ENCODE measurements around the gene RYR3. TPM values are rescaled to one million over a fixed set of nuclear protein-coding genes. Genes with fewer than 3 reads are reported as not detected.

Gene RYR3
- total and polyA plus RNA-seq, 4 donors, result 13.0 to 33.6 (median 20.0) TPM

DNA sequence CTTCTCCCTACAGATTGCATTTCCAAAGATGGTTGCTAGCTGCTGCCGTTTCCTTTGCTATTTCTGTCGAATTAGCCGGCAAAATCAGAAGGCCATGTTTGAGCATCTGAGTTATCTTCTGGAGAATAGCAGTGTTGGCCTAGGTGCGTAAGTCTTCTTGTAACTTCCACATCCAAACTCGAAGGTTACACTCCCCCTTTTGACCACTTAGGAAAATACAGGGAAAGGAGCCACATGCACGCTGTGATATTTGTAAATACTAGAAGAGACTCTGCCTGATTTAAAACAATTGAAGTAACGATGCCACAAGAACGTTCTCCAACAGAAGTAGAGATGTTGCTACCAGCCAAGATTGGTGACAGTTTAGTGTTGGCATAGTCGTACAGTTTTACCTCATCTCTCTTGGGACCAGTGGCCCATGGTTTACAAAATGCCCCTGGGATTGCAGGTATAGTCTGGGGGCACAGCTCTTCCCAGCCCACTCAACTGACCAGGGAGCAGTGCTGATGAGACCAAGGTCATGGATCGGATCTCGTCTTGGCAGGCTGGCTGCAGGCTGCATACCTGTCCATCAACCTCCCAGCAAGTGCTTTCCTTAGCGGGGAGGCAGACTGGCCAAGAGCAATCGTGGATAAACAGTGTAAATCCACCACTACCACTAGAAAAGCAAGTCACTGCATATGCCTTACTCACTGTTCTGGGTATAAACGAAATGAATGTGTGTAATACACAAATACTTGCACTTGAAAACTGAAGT, 389.1 kb downstream of the RYR3 start:
- H3K4me1 ChIP-seq (ENCODE audit: control insufficient read depth, insufficient read depth, low read length), result no peaks in the 10 kb centered on the region
- peak in 3 of 6 donors; percentile 18 to 82 (median 20) for DNase-seq (ENCODE audit: low read depth in 4 of 6, low spot score in 6 of 6)

DNA sequence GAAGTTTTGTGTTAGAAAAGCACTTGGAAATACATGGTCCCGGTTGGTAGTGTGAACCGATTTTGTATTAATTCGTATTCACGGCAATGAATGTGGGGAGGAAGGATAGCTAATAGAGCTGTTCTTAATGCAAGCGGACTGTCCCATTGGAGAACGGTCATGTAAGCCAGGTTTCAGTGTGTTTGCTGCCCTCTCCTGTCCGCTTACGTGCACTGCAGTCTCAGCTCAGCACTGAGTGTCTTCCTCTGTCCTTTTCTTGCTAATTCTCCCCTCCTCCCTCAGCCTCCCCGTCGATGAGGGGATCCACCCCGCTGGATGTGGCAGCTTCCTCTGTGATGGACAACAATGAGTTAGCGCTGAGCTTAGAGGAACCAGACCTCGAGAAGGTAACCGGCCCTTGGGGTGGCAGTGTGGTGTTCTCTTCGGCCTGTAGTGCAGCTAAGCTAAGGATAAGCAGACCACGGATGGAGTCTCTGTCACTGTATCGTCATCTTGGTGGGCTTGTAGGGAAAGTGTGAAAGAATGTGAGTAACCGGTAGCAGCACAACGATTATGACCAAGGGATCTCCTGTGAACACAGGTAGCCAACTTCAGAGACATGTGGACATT, 390.0 kb downstream of the RYR3 start:
- peak; percentile 73 to 96 (median 82) for DNase-seq (ENCODE audit: low read depth in 4 of 6, low spot score in 6 of 6)
- no peaks in the 10 kb centered on the region for H3K4me1 ChIP-seq (ENCODE audit: control insufficient read depth, insufficient read depth, low read length)
- H3K36me3 ChIP-seq (ENCODE audit: control insufficient read depth, insufficient read depth, low read length), result peaks cover 2% of the 10 kb centered on the region
- WGBS (ENCODE audit: insufficient coverage), result 23% methylated on average over 17 of the region's 19 CpGs
- no peak overlapping the region for H3K4me3 ChIP-seq (ENCODE audit: low read depth, low read length)
- H3K27ac ChIP-seq (ENCODE audit: low read depth, low read length), result no peak overlapping the region
- peaks cover 2% of the 10 kb centered on the region for H3K27me3 ChIP-seq (ENCODE audit: control insufficient read depth, insufficient read depth, low read length)
- H3K9me3 ChIP-seq (ENCODE audit: control insufficient read depth, insufficient read depth, low read length), result no peaks in the 10 kb centered on the region

More for the DNA sequence above, 389.1 kb downstream of the RYR3 start:
- Histone ChIP-seq H3K27ac (ENCODE audit: low read depth, low read length) (no peak overlapping the region), H3K36me3 (ENCODE audit: control insufficient read depth, insufficient read depth, low read length) (peaks cover 2% of the 10 kb centered on the region), H3K9me3 (ENCODE audit: control insufficient read depth, insufficient read depth, low read length) (no peaks in the 10 kb centered on the region), H3K27me3 (ENCODE audit: control insufficient read depth, insufficient read depth, low read length) (peaks cover 2% of the 10 kb centered on the region), H3K4me3 (ENCODE audit: low read depth, low read length) (no peak overlapping the region)
- WGBS (ENCODE audit: insufficient coverage), result 56% methylated on average over 4 of the region's 14 CpGs

DNA sequence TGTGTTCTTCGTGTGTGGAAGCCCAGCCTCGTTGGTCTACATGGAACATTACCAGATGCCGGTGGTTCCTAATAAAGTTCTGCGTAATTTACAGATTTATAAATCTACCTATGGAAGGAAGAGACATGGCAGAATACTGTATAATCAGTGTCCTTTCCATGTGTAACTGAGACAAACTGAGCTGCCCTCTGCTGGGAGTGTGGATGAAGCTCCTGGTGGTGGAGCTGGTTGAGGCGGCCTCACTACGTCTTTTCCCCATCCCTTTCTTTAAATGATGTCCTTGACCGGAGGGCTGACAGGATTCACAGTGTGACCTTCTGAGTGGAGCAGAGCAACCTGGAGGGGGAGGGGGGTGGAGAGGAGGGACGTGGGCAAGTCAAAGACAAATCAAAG, 390.5 kb downstream of the RYR3 start:
- peaks cover 2% of the 10 kb centered on the region for H3K36me3 ChIP-seq (ENCODE audit: control insufficient read depth, insufficient read depth, low read length)

DNA sequence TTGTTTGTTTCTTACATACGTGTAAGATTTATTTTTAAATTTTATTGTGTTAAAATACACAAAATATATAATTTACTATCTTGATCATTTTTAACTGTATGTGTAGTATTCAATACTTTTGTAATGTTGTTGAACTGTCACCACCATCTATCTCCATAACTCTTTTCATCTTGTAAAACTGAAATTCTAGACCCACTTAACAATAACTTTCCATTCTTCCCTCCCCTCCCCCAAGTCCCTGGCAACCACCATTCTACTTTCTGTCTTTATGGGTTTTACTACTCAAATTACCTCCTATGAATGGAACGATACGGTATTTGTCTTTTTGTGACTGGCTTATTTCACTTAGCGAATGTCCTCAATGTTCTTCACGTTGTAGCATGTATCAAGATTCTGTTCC, 395.4 kb downstream of the RYR3 start:
- H3K4me3 ChIP-seq (ENCODE audit: low read depth, low read length), result no peak overlapping the region
- no peaks in the 10 kb centered on the region for H3K9me3 ChIP-seq (ENCODE audit: control insufficient read depth, insufficient read depth, low read length)
- no peaks in the 10 kb centered on the region for H3K27me3 ChIP-seq (ENCODE audit: control insufficient read depth, insufficient read depth, low read length)
- DNase-seq (ENCODE audit: low read depth in 4 of 6, low spot score in 6 of 6), result no peak
- no peak overlapping the region for H3K27ac ChIP-seq (ENCODE audit: low read depth, low read length)
- H3K4me1 ChIP-seq (ENCODE audit: control insufficient read depth, insufficient read depth, low read length), result no peaks in the 10 kb centered on the region
- H3K36me3 ChIP-seq (ENCODE audit: control insufficient read depth, insufficient read depth, low read length), result no peaks in the 10 kb centered on the region
- WGBS (ENCODE audit: insufficient coverage), result 50% methylated on average over 2 of the region's 5 CpGs

More for the DNA sequence above, 390.5 kb downstream of the RYR3 start:
- 67% methylated on average over 1 of the region's 8 CpGs for WGBS (ENCODE audit: insufficient coverage)
- no peak overlapping the region for H3K4me3 ChIP-seq (ENCODE audit: low read depth, low read length)
- H3K27ac ChIP-seq (ENCODE audit: low read depth, low read length), result no peak overlapping the region
- no peak for DNase-seq (ENCODE audit: low read depth in 4 of 6, low spot score in 6 of 6)
- no peaks in the 10 kb centered on the region for H3K9me3 ChIP-seq (ENCODE audit: control insufficient read depth, insufficient read depth, low read length)
- H3K4me1 ChIP-seq (ENCODE audit: control insufficient read depth, insufficient read depth, low read length), result no peaks in the 10 kb centered on the region
- H3K27me3 ChIP-seq (ENCODE audit: control insufficient read depth, insufficient read depth, low read length), result peaks cover 2% of the 10 kb centered on the region

DNA sequence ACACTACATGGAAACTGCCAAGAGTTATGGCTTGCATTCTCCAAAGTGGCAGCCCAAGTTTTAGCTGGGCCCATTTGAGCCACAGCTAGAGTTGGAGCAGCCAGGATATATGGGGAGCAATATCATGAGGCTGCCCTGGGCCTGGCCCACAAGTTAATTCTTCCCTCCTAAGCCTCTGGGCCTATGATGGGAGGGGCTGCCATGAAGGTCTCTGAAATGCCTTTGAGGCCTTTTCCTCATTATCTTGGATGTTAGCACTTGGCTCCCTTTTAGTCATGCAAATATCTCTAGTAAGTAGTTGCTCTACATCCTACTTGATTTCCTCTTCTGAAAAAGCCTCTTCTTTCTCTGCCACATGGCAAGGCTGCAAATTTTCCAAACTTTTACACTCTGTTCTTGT, 400.0 kb downstream of the RYR3 start:
- H3K4me1 ChIP-seq (ENCODE audit: control insufficient read depth, insufficient read depth, low read length), result no peaks in the 10 kb centered on the region
- H3K36me3 ChIP-seq (ENCODE audit: control insufficient read depth, insufficient read depth, low read length), result no peaks in the 10 kb centered on the region
- no peaks in the 10 kb centered on the region for H3K27me3 ChIP-seq (ENCODE audit: control insufficient read depth, insufficient read depth, low read length)
- H3K9me3 ChIP-seq (ENCODE audit: control insufficient read depth, insufficient read depth, low read length), result no peaks in the 10 kb centered on the region
- no peak for DNase-seq (ENCODE audit: low read depth in 4 of 6, low spot score in 6 of 6)
- H3K27ac ChIP-seq (ENCODE audit: low read depth, low read length), result no peak overlapping the region
- H3K4me3 ChIP-seq (ENCODE audit: low read depth, low read length), result no peak overlapping the region

DNA sequence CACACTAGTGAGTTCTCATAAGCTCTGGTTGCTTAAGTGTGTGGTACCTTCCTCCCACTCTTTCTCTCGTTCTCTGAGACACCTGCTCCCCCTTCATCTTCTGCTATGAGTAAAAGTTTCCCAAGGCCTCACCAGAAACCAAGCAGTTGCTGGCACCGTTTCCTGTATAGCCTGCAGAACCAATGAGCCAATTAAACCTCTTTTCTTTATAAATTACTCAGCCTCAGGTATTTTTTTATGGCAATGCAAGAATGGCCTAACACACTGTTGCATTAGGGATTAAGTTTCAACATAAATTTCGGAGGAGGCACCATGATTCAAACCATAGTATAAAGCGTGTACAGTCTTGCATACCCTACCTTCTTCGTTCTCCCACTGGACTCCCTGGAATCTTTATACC, 405.3 kb downstream of the RYR3 start:
- H3K4me3 ChIP-seq (ENCODE audit: low read depth, low read length), result no peak overlapping the region
- H3K9me3 ChIP-seq (ENCODE audit: control insufficient read depth, insufficient read depth, low read length), result no peaks in the 10 kb centered on the region
- 92% methylated on average over 2 of the region's 5 CpGs for WGBS (ENCODE audit: insufficient coverage)
- H3K4me1 ChIP-seq (ENCODE audit: control insufficient read depth, insufficient read depth, low read length), result no peaks in the 10 kb centered on the region
- H3K36me3 ChIP-seq (ENCODE audit: control insufficient read depth, insufficient read depth, low read length), result no peaks in the 10 kb centered on the region
- H3K27me3 ChIP-seq (ENCODE audit: control insufficient read depth, insufficient read depth, low read length), result no peaks in the 10 kb centered on the region
- DNase-seq (ENCODE audit: low read depth in 4 of 6, low spot score in 6 of 6), result no peak
- no peak overlapping the region for H3K27ac ChIP-seq (ENCODE audit: low read depth, low read length)

DNA sequence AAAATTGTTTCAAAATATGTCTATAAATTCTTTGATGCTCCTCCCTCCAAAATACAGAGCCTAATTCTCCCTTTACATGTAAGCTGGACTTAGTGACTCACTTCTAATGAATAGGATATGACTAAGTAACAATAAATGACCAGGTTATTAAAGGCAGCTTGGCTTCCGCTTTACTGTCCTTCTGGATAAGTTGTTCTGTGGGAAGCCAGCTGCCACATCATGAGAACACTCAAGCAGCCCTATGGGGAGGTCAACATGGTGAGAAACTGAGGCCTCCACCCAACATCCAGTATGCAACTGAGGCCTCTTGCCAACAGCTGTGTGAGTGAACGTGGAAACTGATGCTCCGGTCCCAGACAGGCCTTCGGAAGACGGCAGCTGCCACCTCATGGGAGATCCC, 410.2 kb downstream of the RYR3 start:
- WGBS (ENCODE audit: insufficient coverage), result 97% methylated on average over 5 of the region's 5 CpGs
- Histone ChIP-seq H3K4me1 (ENCODE audit: control insufficient read depth, insufficient read depth, low read length) (no peaks in the 10 kb centered on the region), H3K27ac (ENCODE audit: low read depth, low read length) (no peak overlapping the region), H3K9me3 (ENCODE audit: control insufficient read depth, insufficient read depth, low read length) (no peaks in the 10 kb centered on the region), H3K4me3 (ENCODE audit: low read depth, low read length) (no peak overlapping the region), H3K36me3 (ENCODE audit: control insufficient read depth, insufficient read depth, low read length) (peaks cover 6% of the 10 kb centered on the region), H3K27me3 (ENCODE audit: control insufficient read depth, insufficient read depth, low read length) (no peaks in the 10 kb centered on the region)
- no peak for DNase-seq (ENCODE audit: low read depth in 4 of 6, low spot score in 6 of 6)

DNA sequence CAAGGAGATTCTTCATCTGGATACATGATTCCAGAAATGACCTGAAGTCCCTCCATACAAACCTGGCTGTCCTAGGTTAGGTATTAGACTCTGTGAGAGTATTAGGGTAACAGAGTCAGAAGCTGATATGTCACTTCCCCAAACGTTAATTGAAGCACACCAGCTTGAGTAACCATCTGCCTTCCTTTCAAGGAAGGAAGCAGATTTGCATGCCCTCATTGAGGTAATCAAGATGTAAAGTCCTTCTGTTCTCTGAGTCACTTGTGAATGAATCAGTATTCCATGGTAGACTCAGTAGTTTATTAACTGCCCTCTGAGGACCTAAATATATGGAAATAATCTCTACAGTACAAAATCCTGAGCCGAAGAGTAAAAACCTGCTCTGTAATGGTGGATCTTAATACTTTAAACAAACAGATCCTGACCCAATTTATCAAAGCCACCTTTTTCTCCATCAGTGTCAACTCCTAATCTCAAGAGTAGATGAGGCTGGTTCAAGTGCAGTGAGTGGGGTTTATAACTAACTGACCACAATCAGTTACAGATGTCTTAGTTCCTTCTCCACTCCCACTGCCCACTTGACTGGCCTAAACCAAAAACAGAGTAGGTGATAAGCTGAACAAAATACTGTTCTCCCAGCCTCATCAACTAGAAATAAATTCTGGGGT, 411.4 kb downstream of the RYR3 start:
- Histone ChIP-seq H3K27ac (ENCODE audit: low read depth, low read length) (no peak overlapping the region), H3K4me3 (ENCODE audit: low read depth, low read length) (no peak overlapping the region), H3K9me3 (ENCODE audit: control insufficient read depth, insufficient read depth, low read length) (no peaks in the 10 kb centered on the region), H3K27me3 (ENCODE audit: control insufficient read depth, insufficient read depth, low read length) (no peaks in the 10 kb centered on the region), H3K4me1 (ENCODE audit: control insufficient read depth, insufficient read depth, low read length) (no peaks in the 10 kb centered on the region), H3K36me3 (ENCODE audit: control insufficient read depth, insufficient read depth, low read length) (peaks cover 9% of the 10 kb centered on the region)
- WGBS (ENCODE audit: insufficient coverage), result no CpG with 5 or more reads among the region's 2 CpGs
- DNase-seq (ENCODE audit: low read depth in 4 of 6, low spot score in 6 of 6), result peak in 1 of 6 donors; percentile 22

DNA sequence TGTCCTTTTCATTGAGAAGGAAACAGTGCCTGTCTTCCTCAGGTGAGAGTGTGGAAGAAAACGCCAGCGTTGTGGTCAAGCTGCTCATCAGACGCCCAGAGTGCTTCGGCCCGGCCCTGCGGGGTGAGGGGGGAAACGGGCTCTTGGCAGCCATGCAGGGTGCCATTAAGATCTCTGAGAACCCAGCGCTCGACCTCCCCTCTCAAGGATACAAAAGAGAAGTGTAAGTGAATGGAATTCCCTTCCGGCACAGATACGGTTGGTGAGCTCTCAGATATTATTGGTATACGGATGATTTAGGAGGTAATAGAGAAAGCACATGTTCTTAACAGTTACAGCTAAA, 411.9 kb downstream of the RYR3 start:
- no peak overlapping the region for H3K4me3 ChIP-seq (ENCODE audit: low read depth, low read length)
- H3K9me3 ChIP-seq (ENCODE audit: control insufficient read depth, insufficient read depth, low read length), result no peaks in the 10 kb centered on the region
- WGBS (ENCODE audit: insufficient coverage), result 95% methylated on average over 8 of the region's 12 CpGs

More for the DNA sequence above, 411.9 kb downstream of the RYR3 start:
- Histone ChIP-seq H3K4me1 (ENCODE audit: control insufficient read depth, insufficient read depth, low read length) (no peaks in the 10 kb centered on the region), H3K36me3 (ENCODE audit: control insufficient read depth, insufficient read depth, low read length) (peaks cover 9% of the 10 kb centered on the region), H3K27ac (ENCODE audit: low read depth, low read length) (no peak overlapping the region), H3K27me3 (ENCODE audit: control insufficient read depth, insufficient read depth, low read length) (no peaks in the 10 kb centered on the region)
- DNase-seq (ENCODE audit: low read depth in 4 of 6, low spot score in 6 of 6), result no peak
